Activated naive CD8-positive, alpha-beta T cell treated with anti-CD3 and anti-CD28 coated beads, Interleukin-2, amount 50 U/mL, for 24 hours (primary cell): ENCODE measurements around the gene RPLP1.

Source experiments
- ATAC-seq: fragments of 150-1000 bp; cut with Tn5 transposase; one replicate; pipeline ENCODE4 v1.10.0; 2021
- DNase-seq: peaks from one replicate; pipeline ENCODE4 v3.0.0; 2021
- H3K27ac Mint-ChIP-seq: one replicate; pipeline ENCODE4 v1.8.0; 2021; ENCODE audit warnings: mild to moderate bottlenecking, mixed read lengths
- H3K27me3 Mint-ChIP-seq: one replicate; pipeline ENCODE4 v1.8.0; 2021; ENCODE audit warnings: mixed read lengths
- H3K36me3 Mint-ChIP-seq: one replicate; pipeline ENCODE4 v1.8.0; 2021; ENCODE audit warnings: low read depth, mixed read lengths
- H3K4me1 Mint-ChIP-seq: one replicate; pipeline ENCODE4 v1.8.0; 2021; ENCODE audit warnings: mixed read lengths
- H3K4me3 Mint-ChIP-seq: one replicate; pipeline ENCODE4 v1.8.0; 2021; ENCODE audit warnings: mild to moderate bottlenecking, moderate library complexity, mixed read lengths
- H3K9me3 Mint-ChIP-seq: one replicate; pipeline ENCODE4 v1.8.0; 2021; ENCODE audit warnings: mixed read lengths

RPLP1 gene

DNA sequence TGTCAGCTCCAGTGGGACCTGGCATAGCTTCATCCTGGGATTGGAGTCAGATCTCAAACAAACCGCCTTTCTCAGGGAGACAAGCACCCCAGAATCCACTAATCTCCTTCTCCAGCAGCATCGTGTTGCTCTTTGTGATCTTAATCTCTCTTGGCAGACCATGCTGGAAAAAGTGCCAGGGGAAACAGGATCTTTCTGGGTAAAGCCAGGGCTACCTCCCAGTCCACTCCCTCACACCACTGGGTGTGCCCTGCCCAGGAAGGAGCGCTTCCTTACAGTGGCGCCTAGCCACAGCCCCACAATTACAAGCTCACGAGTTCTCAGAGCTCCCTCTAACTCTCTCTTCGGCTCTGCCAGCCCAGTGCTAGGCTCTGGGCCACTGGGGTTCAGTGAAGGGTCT is 32.2 kb downstream of the RPLP1 start:
- Mint-ChIP-seq H3K36me3 (no peaks in the 10 kb centered on the region), H3K4me1 (peaks cover 9% of the 10 kb centered on the region), H3K9me3 (peaks cover 7% of the 10 kb centered on the region), H3K4me3 (no peak overlapping the region), H3K27ac (no peak overlapping the region), H3K27me3 (peaks cover 4% of the 10 kb centered on the region)
- ATAC-seq (no peak), DNase-seq (no peak)

DNA sequence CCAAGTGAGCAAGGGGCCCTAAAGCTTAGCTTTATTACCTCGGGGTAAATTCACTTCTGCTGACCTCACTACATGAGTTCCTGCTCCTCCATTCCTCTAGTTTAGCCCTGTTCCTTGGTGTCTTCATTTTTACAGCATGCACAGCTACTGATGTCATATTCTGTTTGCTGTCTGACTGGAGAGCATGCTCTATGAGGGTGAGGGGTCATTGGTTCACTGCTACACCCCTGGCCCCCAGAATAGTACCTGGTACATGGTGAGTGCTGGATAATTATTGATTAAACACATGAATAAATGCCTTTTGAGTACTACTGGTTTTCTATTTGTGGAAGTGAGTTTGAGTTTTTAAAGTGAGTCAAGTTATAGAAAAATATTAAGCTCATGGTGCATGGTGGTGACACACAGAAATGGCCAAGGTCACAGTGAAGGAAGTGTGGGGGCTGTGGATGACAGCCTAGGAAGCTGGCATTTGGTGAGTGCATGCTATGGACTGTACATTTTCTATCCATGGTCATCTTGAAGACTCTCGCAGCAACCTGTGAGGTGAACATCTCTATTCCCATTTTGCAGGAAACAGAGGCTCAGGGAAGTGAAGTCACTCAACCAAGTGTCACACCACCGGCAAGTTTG is 34.0 kb downstream of the RPLP1 start:
- no peak for DNase-seq
- Mint-ChIP-seq H3K4me1 (no peaks in the 10 kb centered on the region), H3K36me3 (no peaks in the 10 kb centered on the region), H3K27ac (no peak overlapping the region), H3K27me3 (peaks cover 4% of the 10 kb centered on the region), H3K4me3 (no peak overlapping the region), H3K9me3 (no peaks in the 10 kb centered on the region)
- no peak for ATAC-seq

DNA sequence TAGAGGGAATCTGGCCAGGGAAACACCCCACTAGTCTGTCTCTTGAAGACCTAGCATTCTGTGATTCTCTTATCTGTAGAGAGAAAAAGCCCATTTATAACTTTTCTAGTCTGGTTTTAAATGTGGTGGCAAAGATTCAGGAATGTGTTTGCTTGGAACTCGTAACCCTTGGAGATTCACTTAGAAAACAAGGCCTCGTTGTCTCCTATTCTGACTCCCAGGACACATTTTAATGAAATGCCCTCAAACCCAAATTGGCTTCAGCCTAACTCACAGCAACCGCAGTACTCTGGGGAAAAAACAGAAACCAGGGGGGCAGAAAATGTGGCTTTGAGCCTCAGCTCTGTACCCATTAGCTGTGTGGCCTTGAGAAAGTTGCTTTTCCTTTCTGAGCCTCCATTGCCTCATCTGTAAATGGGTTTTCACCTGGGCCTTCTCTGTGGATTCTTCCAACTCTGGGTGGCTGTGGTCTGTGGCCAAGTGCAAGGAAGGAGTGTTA is 36.5 kb downstream of the RPLP1 start:
- Mint-ChIP-seq H3K36me3 (no peaks in the 10 kb centered on the region), H3K9me3 (no peaks in the 10 kb centered on the region), H3K27me3 (peaks cover 4% of the 10 kb centered on the region), H3K4me3 (no peak overlapping the region), H3K4me1 (no peaks in the 10 kb centered on the region), H3K27ac (no peak overlapping the region)
- no peak for ATAC-seq
- DNase-seq = no peak

DNA sequence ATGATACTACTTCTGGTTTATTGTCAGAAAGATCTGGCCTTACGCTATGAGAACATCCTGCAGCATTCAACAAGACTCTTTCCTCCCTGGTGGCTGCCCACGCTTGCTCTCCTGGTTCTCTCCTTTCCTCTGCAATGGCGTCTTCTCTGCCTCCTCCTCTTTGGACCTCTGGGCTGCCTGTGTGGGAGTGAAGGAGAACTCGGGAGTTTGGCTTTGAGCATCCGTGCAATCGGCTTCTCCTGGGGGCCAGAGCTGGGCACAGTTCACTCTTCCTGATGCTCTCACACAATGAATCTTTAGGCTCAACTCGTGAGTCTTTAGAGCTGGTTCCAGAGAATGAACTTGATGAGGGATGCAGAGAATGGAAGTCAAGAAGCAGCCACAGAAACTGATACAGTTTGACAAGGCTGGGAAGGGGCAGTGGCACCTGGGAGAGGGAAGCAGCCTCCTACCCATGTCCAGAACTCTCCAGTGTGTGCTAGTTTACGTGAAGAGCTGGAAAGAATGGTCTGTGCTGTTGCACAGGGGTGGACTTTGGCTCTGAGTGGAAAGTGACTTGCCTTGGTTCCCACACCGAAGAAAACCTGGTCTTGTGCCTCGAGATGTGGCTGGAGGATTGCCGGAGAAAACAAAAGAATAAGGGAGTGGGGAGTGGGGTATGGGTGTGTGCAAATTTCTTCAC is 37.9 kb downstream of the RPLP1 start:
- Mint-ChIP-seq H3K4me3 (no peak overlapping the region), H3K36me3 (no peaks in the 10 kb centered on the region), H3K27ac (no peak overlapping the region), H3K27me3 (peaks cover 4% of the 10 kb centered on the region), H3K9me3 (no peaks in the 10 kb centered on the region), H3K4me1 (no peaks in the 10 kb centered on the region)
- ATAC-seq (no peak), DNase-seq (no peak)

DNA sequence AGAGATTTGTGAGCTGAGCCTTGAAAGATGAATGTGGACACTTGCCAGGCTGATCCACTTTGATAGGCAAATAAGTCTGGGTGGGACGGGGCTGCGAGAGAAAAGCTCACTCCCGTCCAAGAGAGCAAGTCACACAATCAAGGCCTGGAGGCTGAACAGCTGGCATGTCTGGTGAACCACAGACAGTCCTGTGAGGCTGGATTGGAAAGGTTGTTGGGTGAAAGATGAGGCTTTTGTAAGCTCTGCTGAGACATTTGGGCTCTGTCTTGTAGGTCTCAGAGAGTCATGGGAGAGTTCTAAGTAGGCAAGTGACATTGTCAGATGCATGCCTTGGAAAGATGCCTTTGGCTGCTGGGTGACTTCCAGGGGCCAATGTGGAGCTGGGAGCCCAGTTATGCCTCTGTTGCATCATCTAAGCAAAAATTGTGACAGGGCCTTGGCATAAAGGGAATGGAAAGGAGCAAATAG is 38.5 kb downstream of the RPLP1 start:
- ATAC-seq = no peak
- Mint-ChIP-seq H3K27me3 (peaks cover 6% of the 10 kb centered on the region), H3K27ac (no peak overlapping the region), H3K4me1 (no peaks in the 10 kb centered on the region), H3K4me3 (no peak overlapping the region), H3K9me3 (no peaks in the 10 kb centered on the region), H3K36me3 (no peaks in the 10 kb centered on the region)
- DNase-seq = no peak

DNA sequence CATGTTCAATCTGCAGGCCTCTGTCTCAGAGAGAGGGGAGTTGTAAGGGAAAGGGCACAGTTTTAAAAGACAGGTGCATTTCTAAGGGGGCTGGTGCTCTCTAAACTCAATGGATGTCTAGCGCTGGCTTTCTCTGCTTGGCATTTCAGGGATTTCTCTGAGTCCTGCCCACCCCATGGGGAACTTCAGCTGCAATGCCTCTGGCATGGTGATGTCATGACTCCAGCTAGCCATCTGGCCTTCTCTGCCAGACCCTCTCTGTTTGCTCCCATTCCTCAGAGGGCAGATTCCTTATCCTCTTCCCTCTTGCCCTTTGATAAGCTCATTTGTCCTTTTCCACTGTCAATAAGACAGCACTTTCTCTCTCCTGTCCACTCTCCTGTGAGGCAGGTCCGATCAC is 40.8 kb downstream of the RPLP1 start:
- H3K4me1 Mint-ChIP-seq = peaks cover 13% of the 10 kb centered on the region

DNA sequence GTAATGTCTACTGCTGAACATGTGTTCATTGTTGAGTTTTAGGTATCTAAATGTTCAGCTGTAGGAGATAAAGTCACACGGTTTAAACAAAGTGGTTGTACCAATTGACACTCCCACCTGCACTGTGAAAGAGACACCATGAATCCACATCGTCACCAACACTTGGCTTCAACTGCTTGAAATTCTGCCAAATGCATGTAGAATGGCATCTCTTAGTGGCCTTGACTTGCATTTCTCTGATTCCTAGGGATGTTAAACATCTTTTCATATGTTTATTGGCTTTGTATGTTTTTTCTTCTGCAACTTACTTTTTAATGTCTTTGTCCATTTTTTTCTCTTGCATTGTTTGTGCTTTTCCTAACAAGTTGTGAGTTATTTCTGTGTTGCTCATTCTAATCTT is 43.4 kb downstream of the RPLP1 start:
- peaks cover 13% of the 10 kb centered on the region for H3K4me1 Mint-ChIP-seq
- no peaks in the 10 kb centered on the region for H3K36me3 Mint-ChIP-seq
- H3K27ac Mint-ChIP-seq = no peak overlapping the region
- ATAC-seq = no peak
- DNase-seq = no peak
- no peak overlapping the region for H3K4me3 Mint-ChIP-seq
- peaks cover 5% of the 10 kb centered on the region for H3K27me3 Mint-ChIP-seq
- H3K9me3 Mint-ChIP-seq = no peaks in the 10 kb centered on the region

More for the DNA sequence above, 40.8 kb downstream of the RPLP1 start:
- no peak for ATAC-seq
- Mint-ChIP-seq H3K27me3 (peaks cover 7% of the 10 kb centered on the region), H3K27ac (no peak overlapping the region), H3K4me3 (no peak overlapping the region), H3K36me3 (no peaks in the 10 kb centered on the region), H3K9me3 (no peaks in the 10 kb centered on the region)
- DNase-seq = no peak

DNA sequence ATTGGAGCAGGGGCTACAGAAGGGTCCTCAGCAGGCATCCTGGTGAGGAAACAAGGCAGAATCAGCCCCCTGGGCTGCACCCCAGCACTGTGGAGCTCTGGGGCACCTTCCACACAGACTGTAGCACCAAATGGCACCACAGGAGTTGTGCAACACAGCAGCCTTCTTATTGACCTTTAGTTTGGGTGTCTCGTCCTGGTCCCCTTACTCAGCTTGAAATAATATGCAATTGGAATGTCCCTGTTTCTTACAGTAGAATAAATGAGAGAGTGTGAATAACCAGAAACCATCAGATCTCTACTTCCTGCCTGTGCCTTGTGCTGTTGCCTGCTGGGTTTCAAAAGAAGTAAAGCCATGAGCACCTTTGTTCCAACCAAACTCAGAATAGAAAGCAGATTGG is 44.5 kb downstream of the RPLP1 start:
- no peak overlapping the region for H3K4me3 Mint-ChIP-seq
- no peaks in the 10 kb centered on the region for H3K9me3 Mint-ChIP-seq
- peak; percentile 75 for ATAC-seq
- DNase-seq = no peak
- no peaks in the 10 kb centered on the region for H3K36me3 Mint-ChIP-seq
- H3K4me1 Mint-ChIP-seq = peaks cover 13% of the 10 kb centered on the region
- H3K27me3 Mint-ChIP-seq = peaks cover 5% of the 10 kb centered on the region
- no peak overlapping the region for H3K27ac Mint-ChIP-seq

DNA sequence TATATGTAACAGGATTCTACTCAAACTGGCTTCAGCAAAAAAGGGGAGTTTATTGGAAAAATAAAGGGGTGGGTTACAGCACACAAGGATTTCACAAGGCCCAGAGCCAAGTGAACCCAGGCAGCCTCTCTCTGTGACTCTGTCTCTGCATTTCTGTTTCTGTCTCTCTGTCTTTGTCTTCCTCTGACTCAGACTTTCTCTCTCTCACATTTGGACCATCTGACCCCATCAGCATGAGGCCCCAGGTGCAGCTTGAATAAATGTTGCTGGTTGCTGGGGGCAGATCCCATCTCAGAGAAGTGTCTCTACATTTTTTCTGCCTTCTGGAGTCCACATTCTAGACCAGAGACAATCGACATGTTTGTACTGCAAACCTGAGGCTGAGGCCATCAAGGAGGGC is 45.0 kb downstream of the RPLP1 start:
- H3K4me1 Mint-ChIP-seq = peaks cover 13% of the 10 kb centered on the region
- peaks cover 5% of the 10 kb centered on the region for H3K27me3 Mint-ChIP-seq
- no peak overlapping the region for H3K4me3 Mint-ChIP-seq
- no peak for DNase-seq
- H3K27ac Mint-ChIP-seq = no peak overlapping the region
- peak; percentile 41 for ATAC-seq
- H3K9me3 Mint-ChIP-seq = no peaks in the 10 kb centered on the region
- H3K36me3 Mint-ChIP-seq = no peaks in the 10 kb centered on the region

DNA sequence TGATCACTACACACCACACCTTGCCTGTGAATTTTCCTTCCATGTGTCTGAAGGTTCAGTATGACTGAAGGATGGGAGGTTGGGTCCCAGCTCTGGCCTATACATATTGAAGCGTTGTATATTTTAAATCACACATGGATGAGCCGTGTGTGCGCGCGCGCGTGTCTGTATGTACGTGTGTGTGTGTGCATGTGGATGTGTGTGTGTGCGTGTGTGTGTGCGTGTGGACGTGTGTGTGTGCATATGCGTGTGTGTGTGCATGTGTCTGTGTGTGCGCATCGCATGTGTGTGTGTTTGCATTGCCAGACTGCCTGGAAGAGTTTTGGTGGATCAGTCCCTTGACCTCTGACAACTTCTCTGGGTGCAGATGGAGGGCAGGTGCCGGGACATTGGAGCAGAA is 45.7 kb downstream of the RPLP1 start:
- Mint-ChIP-seq H3K27me3 (peaks cover 5% of the 10 kb centered on the region), H3K4me3 (no peak overlapping the region), H3K4me1 (peaks cover 13% of the 10 kb centered on the region), H3K9me3 (no peaks in the 10 kb centered on the region), H3K27ac (no peak overlapping the region), H3K36me3 (no peaks in the 10 kb centered on the region)
- no peak for ATAC-seq
- no peak for DNase-seq

DNA sequence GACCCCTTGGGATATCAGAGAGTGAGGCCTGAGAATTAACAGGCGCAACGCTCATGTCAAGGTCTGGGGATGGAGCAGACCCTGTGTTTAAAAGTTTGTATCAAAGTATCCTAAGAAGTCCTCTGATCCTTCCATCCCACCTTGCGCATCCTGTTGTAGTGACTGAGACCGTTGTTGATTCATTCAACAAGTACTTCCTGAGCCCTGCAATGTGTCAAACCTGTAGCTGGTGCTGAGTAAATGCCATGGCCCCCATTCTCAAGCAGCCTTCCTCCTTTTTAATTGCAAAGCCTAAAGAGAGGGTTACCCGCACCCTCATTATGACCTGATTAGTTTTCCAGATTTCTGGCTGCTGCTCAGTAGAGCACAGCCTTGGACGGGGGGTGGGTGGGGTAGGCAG is 46.4 kb downstream of the RPLP1 start:
- H3K27ac Mint-ChIP-seq = no peak overlapping the region
- H3K4me3 Mint-ChIP-seq = no peak overlapping the region
- no peaks in the 10 kb centered on the region for H3K9me3 Mint-ChIP-seq
- peaks cover 5% of the 10 kb centered on the region for H3K27me3 Mint-ChIP-seq
- ATAC-seq (no peak), DNase-seq (no peak)
- peaks cover 13% of the 10 kb centered on the region for H3K4me1 Mint-ChIP-seq
- no peaks in the 10 kb centered on the region for H3K36me3 Mint-ChIP-seq

DNA sequence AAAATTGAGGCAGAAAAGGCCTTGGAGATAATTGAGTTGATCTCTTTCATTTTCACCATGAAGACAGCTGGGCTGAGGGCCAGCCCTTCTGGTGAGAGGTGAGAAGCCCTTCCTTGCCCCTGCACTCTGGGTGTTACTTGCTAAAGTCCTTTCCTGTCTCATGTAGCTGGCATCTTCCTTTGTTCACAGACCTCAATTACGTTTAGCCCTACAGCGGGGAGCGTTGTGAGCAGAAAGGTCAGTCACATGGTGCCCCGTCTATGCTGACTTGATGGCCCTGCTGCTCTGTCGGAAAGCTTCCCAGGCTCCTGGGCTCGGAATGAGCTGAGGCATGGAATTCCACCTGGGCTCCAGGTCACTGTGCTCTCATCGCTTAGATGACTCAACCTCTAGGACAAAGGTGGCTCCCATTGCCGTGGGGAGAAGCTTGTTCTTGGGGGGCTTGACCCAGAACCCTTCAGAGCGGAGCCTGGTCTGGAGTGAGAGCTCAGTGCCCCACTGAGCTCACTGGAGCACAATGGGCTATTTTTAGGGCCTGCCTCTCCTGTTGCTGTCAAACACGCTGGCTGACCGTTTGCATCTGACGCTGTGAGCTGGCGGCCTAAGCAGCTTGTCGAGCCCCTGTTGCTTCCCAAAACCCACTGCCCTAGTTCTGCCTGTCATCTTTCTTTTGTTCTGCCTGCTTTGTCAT is 47.0 kb downstream of the RPLP1 start:
- Mint-ChIP-seq H3K9me3 (no peaks in the 10 kb centered on the region), H3K36me3 (no peaks in the 10 kb centered on the region), H3K4me3 (no peak overlapping the region), H3K27me3 (peaks cover 7% of the 10 kb centered on the region), H3K4me1 (peaks cover 13% of the 10 kb centered on the region), H3K27ac (no peak overlapping the region)
- no peak for DNase-seq
- ATAC-seq = no peak

DNA sequence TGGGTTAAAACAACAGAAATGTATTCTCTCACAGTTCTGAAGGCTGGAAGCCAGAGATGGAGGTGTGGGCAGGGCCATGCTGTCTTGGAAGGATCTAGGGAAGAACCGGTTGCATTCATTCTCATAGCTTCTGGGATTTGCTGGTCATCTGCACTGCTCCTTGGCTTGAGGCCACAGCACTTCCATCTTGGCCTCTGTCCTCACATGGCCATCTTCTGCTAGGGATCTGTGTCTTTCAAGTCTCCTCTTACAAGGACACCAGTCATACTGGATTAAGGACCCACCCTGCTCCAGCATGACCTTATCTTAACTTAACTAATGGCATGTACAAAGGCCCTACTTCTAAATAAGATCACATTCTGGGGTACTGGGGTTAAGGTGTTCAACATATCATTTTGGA is 47.7 kb downstream of the RPLP1 start:
- H3K36me3 Mint-ChIP-seq = no peaks in the 10 kb centered on the region
- peaks cover 13% of the 10 kb centered on the region for H3K4me1 Mint-ChIP-seq
- no peak for DNase-seq
- no peaks in the 10 kb centered on the region for H3K9me3 Mint-ChIP-seq
- no peak overlapping the region for H3K4me3 Mint-ChIP-seq
- H3K27me3 Mint-ChIP-seq = peaks cover 7% of the 10 kb centered on the region
- H3K27ac Mint-ChIP-seq = no peak overlapping the region
- no peak for ATAC-seq

DNA sequence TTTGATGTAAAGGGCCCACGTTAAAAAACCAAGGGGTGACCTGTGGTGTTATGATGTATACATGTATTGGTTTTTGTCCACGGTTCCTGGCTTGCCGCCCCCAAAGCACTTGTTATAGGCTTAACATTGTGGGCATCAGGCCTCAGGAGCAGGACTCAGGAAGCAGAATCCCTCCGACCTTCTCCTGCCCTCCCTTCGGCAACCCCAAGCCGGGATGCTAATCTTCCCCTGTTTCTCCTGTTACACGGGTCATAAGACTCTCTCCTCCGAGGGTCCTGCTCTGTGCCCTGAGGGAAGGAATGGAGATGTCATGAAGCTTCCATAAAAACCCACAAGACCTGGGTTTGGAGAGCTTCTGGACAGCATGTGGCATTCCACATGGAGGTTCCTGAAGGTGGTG is 48.8 kb downstream of the RPLP1 start:
- H3K27me3 Mint-ChIP-seq = peaks cover 5% of the 10 kb centered on the region
- peaks cover 13% of the 10 kb centered on the region for H3K4me1 Mint-ChIP-seq
- no peaks in the 10 kb centered on the region for H3K36me3 Mint-ChIP-seq
- no peaks in the 10 kb centered on the region for H3K9me3 Mint-ChIP-seq
- no peak overlapping the region for H3K27ac Mint-ChIP-seq
- no peak overlapping the region for H3K4me3 Mint-ChIP-seq
- ATAC-seq = no peak
- no peak for DNase-seq

DNA sequence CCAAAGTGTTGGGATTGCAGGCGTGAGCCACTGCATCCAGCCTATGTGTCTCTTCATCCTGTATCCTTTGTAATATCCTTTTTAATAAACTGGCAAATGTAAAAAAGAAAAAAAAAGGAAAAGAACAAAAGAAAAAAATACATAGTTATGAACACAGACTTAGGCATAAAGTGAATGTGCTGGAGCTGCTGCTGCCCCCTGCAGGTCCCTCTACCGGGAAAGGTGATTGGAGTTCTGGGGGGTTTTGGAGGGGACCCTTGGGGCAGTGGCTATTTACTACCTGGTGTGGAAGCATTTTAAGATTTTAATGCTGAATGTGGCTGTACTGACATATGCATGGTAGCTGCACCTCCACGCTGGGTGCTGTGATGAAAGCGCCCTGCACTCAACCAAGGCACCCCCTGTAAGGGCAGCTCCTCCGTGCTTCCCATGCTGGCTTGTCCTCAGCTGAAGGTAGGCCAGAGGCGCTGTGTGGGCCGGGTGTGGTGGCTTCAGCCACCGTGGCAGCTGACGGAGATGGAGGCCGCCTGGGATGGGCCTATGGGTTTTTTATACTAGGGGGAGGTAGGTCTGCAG is 49.9 kb downstream of the RPLP1 start:
- no peaks in the 10 kb centered on the region for H3K9me3 Mint-ChIP-seq
- peaks cover 6% of the 10 kb centered on the region for H3K4me1 Mint-ChIP-seq
- peaks cover 2% of the 10 kb centered on the region for H3K27me3 Mint-ChIP-seq
- ATAC-seq (no peak), DNase-seq (no peak)
- no peak overlapping the region for H3K4me3 Mint-ChIP-seq
- H3K27ac Mint-ChIP-seq = no peak overlapping the region
- H3K36me3 Mint-ChIP-seq = no peaks in the 10 kb centered on the region
